Measurements from ENCODE around the gene DLG2.

Gene DLG2

DNA sequence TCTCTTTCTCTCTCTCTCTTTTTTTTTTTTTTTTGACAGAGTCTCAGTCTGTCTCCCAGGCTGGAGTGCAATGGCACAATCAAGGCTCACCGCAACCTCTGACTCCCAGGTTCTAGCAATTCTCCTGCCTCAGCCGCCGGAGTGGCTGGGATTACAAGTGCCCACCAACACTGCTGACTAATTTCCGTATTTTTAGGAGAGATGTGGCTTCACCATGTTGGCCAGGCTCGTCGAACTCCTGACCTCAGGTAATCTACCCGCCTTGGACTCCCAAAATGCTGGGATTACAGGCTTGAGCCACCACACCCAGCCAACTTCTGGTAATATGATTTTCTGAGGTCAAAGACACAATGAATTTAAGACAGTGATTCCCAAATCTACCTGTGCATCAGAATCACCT lies 1681.2 kb downstream of the DLG2 start:
- Histone ChIP-seq H4K20me1 (ENCODE audit: insufficient read depth, low read length) (no peaks in the 10 kb centered on the region), H3K9me3 (ENCODE audit: low read length) (no peaks in the 10 kb centered on the region), H3K79me2 (ENCODE audit: insufficient read depth, low read length) (no peaks in the 10 kb centered on the region), H3K36me3 (ENCODE audit: insufficient read depth, low read length) (no peaks in the 10 kb centered on the region), H3K4me3 (ENCODE audit: low read depth, low read length, poor library complexity, severe bottlenecking) (no peak overlapping the region), H3K9me2 (ENCODE audit: low read depth, low read length) (no peaks in the 10 kb centered on the region), H3K4me2 (ENCODE audit: low read length) (no peak overlapping the region), H3K27ac (ENCODE audit: low read depth, low read length, poor library complexity, severe bottlenecking) (no peak overlapping the region), H2AFZ (ENCODE audit: low read length) (no peak overlapping the region), H3K4me1 (ENCODE audit: insufficient read depth, low read length, severe bottlenecking) (no peaks in the 10 kb centered on the region), H3F3A (ENCODE audit: insufficient read depth, low read length) (no peaks in the 10 kb centered on the region), H3K9ac (ENCODE audit: low read length) (no peak overlapping the region), H3K27me3 (ENCODE audit: insufficient read depth, low read length) (no peaks in the 10 kb centered on the region)
- no peak for TF ChIP-seq EZH2 (IDR thresholded peaks at IDR 0.05; ENCODE audit: borderline replicate concordance, low read length)
- TF ChIP-seq, protein P1, sequence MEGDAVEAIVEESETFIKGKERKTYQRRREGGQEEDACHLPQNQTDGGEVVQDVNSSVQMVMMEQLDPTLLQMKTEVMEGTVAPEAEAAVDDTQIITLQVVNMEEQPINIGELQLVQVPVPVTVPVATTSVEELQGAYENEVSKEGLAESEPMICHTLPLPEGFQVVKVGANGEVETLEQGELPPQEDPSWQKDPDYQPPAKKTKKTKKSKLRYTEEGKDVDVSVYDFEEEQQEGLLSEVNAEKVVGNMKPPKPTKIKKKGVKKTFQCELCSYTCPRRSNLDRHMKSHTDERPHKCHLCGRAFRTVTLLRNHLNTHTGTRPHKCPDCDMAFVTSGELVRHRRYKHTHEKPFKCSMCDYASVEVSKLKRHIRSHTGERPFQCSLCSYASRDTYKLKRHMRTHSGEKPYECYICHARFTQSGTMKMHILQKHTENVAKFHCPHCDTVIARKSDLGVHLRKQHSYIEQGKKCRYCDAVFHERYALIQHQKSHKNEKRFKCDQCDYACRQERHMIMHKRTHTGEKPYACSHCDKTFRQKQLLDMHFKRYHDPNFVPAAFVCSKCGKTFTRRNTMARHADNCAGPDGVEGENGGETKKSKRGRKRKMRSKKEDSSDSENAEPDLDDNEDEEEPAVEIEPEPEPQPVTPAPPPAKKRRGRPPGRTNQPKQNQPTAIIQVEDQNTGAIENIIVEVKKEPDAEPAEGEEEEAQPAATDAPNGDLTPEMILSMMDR (IDR thresholded peaks at IDR 0.05; ENCODE audit: low read length) = no peak

DNA sequence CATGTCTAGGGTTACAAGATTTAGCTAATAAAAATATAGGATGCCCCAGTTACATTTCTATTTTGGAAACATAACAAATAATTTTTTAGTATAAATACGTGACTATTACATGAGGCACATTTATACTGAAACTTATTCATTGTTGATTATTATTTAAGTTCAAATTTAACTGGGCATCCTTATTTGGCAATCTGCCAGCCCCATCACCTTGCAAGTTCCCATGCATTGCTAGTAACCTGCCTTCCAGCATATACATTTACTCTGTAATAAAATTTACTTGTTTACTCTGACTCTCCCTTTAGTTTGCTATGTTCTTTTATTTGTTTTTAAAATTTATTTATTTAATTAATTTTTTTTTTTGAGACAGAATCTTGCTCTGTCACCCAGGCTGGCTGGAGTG lies 1686.1 kb downstream of the DLG2 start:
- H3K79me2 ChIP-seq (ENCODE audit: insufficient read depth, low read length) = no peaks in the 10 kb centered on the region
- no peak overlapping the region for H2AFZ ChIP-seq (ENCODE audit: low read length)
- H3K36me3 ChIP-seq (ENCODE audit: insufficient read depth, low read length) = no peaks in the 10 kb centered on the region
- H3K27me3 ChIP-seq (ENCODE audit: insufficient read depth, low read length) = no peaks in the 10 kb centered on the region
- no peaks in the 10 kb centered on the region for H3K4me1 ChIP-seq (ENCODE audit: insufficient read depth, low read length, severe bottlenecking)
- no peak overlapping the region for H3K9ac ChIP-seq (ENCODE audit: low read length)
- no peak overlapping the region for H3K4me3 ChIP-seq (ENCODE audit: low read depth, low read length, poor library complexity, severe bottlenecking)
- TF ChIP-seq, protein P1 (IDR thresholded peaks at IDR 0.05; ENCODE audit: low read length) = no peak
- TF ChIP-seq EZH2 (IDR thresholded peaks at IDR 0.05; ENCODE audit: borderline replicate concordance, low read length) = no peak
- no peak overlapping the region for H3K27ac ChIP-seq (ENCODE audit: low read depth, low read length, poor library complexity, severe bottlenecking)
- H3K9me2 ChIP-seq (ENCODE audit: low read depth, low read length) = no peaks in the 10 kb centered on the region
- H4K20me1 ChIP-seq (ENCODE audit: insufficient read depth, low read length) = no peaks in the 10 kb centered on the region
- H3K4me2 ChIP-seq (ENCODE audit: low read length) = no peak overlapping the region
- no peaks in the 10 kb centered on the region for H3F3A ChIP-seq (ENCODE audit: insufficient read depth, low read length)
- H3K9me3 ChIP-seq (ENCODE audit: low read length) = no peaks in the 10 kb centered on the region

DNA sequence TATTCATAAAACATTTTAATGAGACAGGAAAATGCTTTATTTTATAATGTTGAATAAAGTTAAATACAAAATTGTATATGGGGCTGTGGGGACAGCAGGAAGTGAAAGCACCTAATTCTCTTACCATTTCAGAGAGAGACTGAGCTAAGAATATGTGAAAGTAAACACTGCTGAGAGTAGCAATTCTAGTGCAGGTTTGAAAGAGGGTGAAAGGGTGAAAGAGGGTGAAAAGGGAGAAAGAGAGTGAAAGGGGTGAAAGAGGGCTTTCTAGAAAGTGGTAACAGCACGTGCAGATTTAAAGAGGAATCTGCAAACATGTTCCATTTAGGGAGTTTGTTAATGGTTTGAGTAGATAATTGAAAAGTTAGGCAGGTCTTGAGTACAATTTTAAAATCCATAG lies 1689.0 kb downstream of the DLG2 start:
- H3K79me2 ChIP-seq (ENCODE audit: insufficient read depth, low read length) = no peaks in the 10 kb centered on the region
- TF ChIP-seq, protein P1 (IDR thresholded peaks at IDR 0.05; ENCODE audit: low read length) = no peak
- no peak for TF ChIP-seq EZH2 (IDR thresholded peaks at IDR 0.05; ENCODE audit: borderline replicate concordance, low read length)
- H3K9ac ChIP-seq (ENCODE audit: low read length) = no peak overlapping the region
- H3F3A ChIP-seq (ENCODE audit: insufficient read depth, low read length) = no peaks in the 10 kb centered on the region
- H3K36me3 ChIP-seq (ENCODE audit: insufficient read depth, low read length) = no peaks in the 10 kb centered on the region
- H3K27me3 ChIP-seq (ENCODE audit: insufficient read depth, low read length) = no peaks in the 10 kb centered on the region
- no peaks in the 10 kb centered on the region for H3K9me2 ChIP-seq (ENCODE audit: low read depth, low read length)
- no peak overlapping the region for H3K27ac ChIP-seq (ENCODE audit: low read depth, low read length, poor library complexity, severe bottlenecking)
- H4K20me1 ChIP-seq (ENCODE audit: insufficient read depth, low read length) = no peaks in the 10 kb centered on the region
- no peaks in the 10 kb centered on the region for H3K9me3 ChIP-seq (ENCODE audit: low read length)
- no peak overlapping the region for H2AFZ ChIP-seq (ENCODE audit: low read length)
- H3K4me2 ChIP-seq (ENCODE audit: low read length) = no peak overlapping the region
- H3K4me3 ChIP-seq (ENCODE audit: low read depth, low read length, poor library complexity, severe bottlenecking) = no peak overlapping the region
- no peaks in the 10 kb centered on the region for H3K4me1 ChIP-seq (ENCODE audit: insufficient read depth, low read length, severe bottlenecking)

Measured in OCI-LY1 (cell line).